HUES48 (cell line): ENCODE data around the gene LRBA.
A peak's percentile ranks its signal among the peaks of the same experiment; 100 is the strongest.

Experiments
- H3K27ac ChIP-seq: one replicate; pipeline ENCODE4 v1.7.0; 2013; ENCODE audit warnings: low read depth, low read length, inconsistent platforms
- H3K27me3 ChIP-seq: 2 replicates; pipeline ENCODE4 v1.6.1; 2013; ENCODE audit warnings: mild to moderate bottlenecking, low read length; ENCODE audit not compliant: control insufficient read depth, insufficient read depth
- H3K36me3 ChIP-seq: 2 replicates; pipeline ENCODE4 v1.6.1; 2013; ENCODE audit warnings: low read length; ENCODE audit not compliant: control insufficient read depth, insufficient read depth
- H3K4me1 ChIP-seq: 2 replicates; pipeline ENCODE4 v1.6.1; 2013; ENCODE audit warnings: mild to moderate bottlenecking, low read length; ENCODE audit not compliant: control insufficient read depth, insufficient read depth
- H3K4me3 ChIP-seq: 2 replicates; pipeline ENCODE4 v1.5.1; 2013; ENCODE audit warnings: mild to moderate bottlenecking, low read depth, low read length
- H3K9ac ChIP-seq: 2 replicates; pipeline ENCODE4 v1.6.1; 2013; ENCODE audit warnings: mild to moderate bottlenecking, low read depth, low read length, moderate library complexity
- H3K9me3 ChIP-seq: 2 replicates; pipeline ENCODE4 v1.6.1; 2013; ENCODE audit warnings: low read length; ENCODE audit not compliant: control insufficient read depth, insufficient read depth

LRBA gene

GRCh38 chr4:150315691-150316090 is 699.4 kb downstream of the LRBA start:
- H3K4me1 ChIP-seq: peaks cover 15% of the 10 kb centered on the region
- no peak overlapping the region for H3K4me3 ChIP-seq
- H3K27ac ChIP-seq: peak overlapping the region; percentile 46
- H3K9me3 ChIP-seq: no peaks in the 10 kb centered on the region
- H3K36me3 ChIP-seq: no peaks in the 10 kb centered on the region
- H3K27me3 ChIP-seq: no peaks in the 10 kb centered on the region
- H3K9ac ChIP-seq: no peak overlapping the region

GRCh38 chr4:150315175-150315574 is 699.9 kb downstream of the LRBA start:
- Histone ChIP-seq H3K4me3 (no peak overlapping the region), H3K27ac (no peak overlapping the region), H3K4me1 (peaks cover 15% of the 10 kb centered on the region), H3K36me3 (no peaks in the 10 kb centered on the region), H3K9ac (no peak overlapping the region), H3K27me3 (no peaks in the 10 kb centered on the region), H3K9me3 (no peaks in the 10 kb centered on the region)

GRCh38 chr4:150314031-150314430 is 701.1 kb downstream of the LRBA start:
- Histone ChIP-seq H3K27ac (no peak overlapping the region), H3K9me3 (no peaks in the 10 kb centered on the region), H3K27me3 (no peaks in the 10 kb centered on the region), H3K36me3 (no peaks in the 10 kb centered on the region), H3K4me1 (peaks cover 15% of the 10 kb centered on the region), H3K4me3 (no peak overlapping the region), H3K9ac (no peak overlapping the region)

- Histone ChIP-seq H3K9ac (no peak overlapping the region), H3K9me3 (no peaks in the 10 kb centered on the region), H3K27me3 (no peaks in the 10 kb centered on the region), H3K36me3 (0 out of 2 replicates have a peak, but pooled peaks cover 2% of the 10 kb centered on the region), H3K4me3 (no peak overlapping the region), H3K27ac (no peak overlapping the region), H3K4me1 (peaks cover 9% of the 10 kb centered on the region)
Measured at GRCh38 chr4:150310159-150310895, 704.8 kb downstream of the LRBA start.

- Histone ChIP-seq H3K36me3 (0 out of 2 replicates have a peak, but pooled peaks cover 2% of the 10 kb centered on the region), H3K27me3 (no peaks in the 10 kb centered on the region), H3K9ac (no peak overlapping the region), H3K4me3 (no peak overlapping the region), H3K9me3 (no peaks in the 10 kb centered on the region), H3K27ac (no peak overlapping the region), H3K4me1 (peaks cover 4% of the 10 kb centered on the region)
Measured at GRCh38 chr4:150308824-150309472, 706.1 kb downstream of the LRBA start.

GRCh38 chr4:150306719-150307118 is 708.4 kb downstream of the LRBA start:
- Histone ChIP-seq H3K4me1 (peaks cover 4% of the 10 kb centered on the region), H3K27me3 (no peaks in the 10 kb centered on the region), H3K9me3 (no peaks in the 10 kb centered on the region), H3K4me3 (no peak overlapping the region), H3K27ac (no peak overlapping the region), H3K9ac (no peak overlapping the region), H3K36me3 (0 out of 2 replicates have a peak, but pooled peaks cover 2% of the 10 kb centered on the region)

- Histone ChIP-seq H3K9ac (no peak overlapping the region), H3K27ac (no peak overlapping the region)
Measured at GRCh38 chr4:150305995-150306394, 709.1 kb downstream of the LRBA start.

GRCh38 chr4:150302553-150302952 is 712.5 kb downstream of the LRBA start:
- Histone ChIP-seq H3K4me1 (peaks cover 4% of the 10 kb centered on the region), H3K27me3 (no peaks in the 10 kb centered on the region), H3K9ac (no peak overlapping the region), H3K4me3 (no peak overlapping the region), H3K9me3 (no peaks in the 10 kb centered on the region), H3K36me3 (no peaks in the 10 kb centered on the region), H3K27ac (no peak overlapping the region)

More at GRCh38 chr4:150305995-150306394, 709.1 kb downstream of the LRBA start:
- Histone ChIP-seq H3K9me3 (no peaks in the 10 kb centered on the region), H3K27me3 (no peaks in the 10 kb centered on the region), H3K4me3 (no peak overlapping the region), H3K36me3 (0 out of 2 replicates have a peak, but pooled peaks cover 2% of the 10 kb centered on the region), H3K4me1 (peaks cover 4% of the 10 kb centered on the region)

- H3K9me3 ChIP-seq: no peaks in the 10 kb centered on the region
- no peaks in the 10 kb centered on the region for H3K27me3 ChIP-seq
- H3K4me3 ChIP-seq: no peak overlapping the region
- no peaks in the 10 kb centered on the region for H3K36me3 ChIP-seq
- H3K4me1 ChIP-seq: peaks cover 3% of the 10 kb centered on the region
- no peak overlapping the region for H3K27ac ChIP-seq
- no peak overlapping the region for H3K9ac ChIP-seq
Measured at GRCh38 chr4:150299816-150300215, 715.3 kb downstream of the LRBA start.

GRCh38 chr4:150297861-150298474 is 717.1 kb downstream of the LRBA start:
- Histone ChIP-seq H3K4me1 (no peaks in the 10 kb centered on the region; the same call in 1 of the 2 replicates), H3K9ac (no peak overlapping the region), H3K9me3 (no peaks in the 10 kb centered on the region), H3K4me3 (no peak overlapping the region), H3K27me3 (no peaks in the 10 kb centered on the region), H3K27ac (no peak overlapping the region), H3K36me3 (no peaks in the 10 kb centered on the region)

GRCh38 chr4:150289881-150290280 is 725.2 kb downstream of the LRBA start:
- no peaks in the 10 kb centered on the region for H3K27me3 ChIP-seq
- no peaks in the 10 kb centered on the region for H3K36me3 ChIP-seq
- H3K4me3 ChIP-seq: no peak overlapping the region
- H3K9me3 ChIP-seq: no peaks in the 10 kb centered on the region
- H3K4me1 ChIP-seq: no peaks in the 10 kb centered on the region
- H3K9ac ChIP-seq: no peak overlapping the region
- H3K27ac ChIP-seq: no peak overlapping the region
